H1 (cell line): ENCODE data around the gene LIPC. TPM values are rescaled to one million over a fixed set of nuclear protein-coding genes. Genes with fewer than 3 reads are reported as not detected.

Experiments
- GABPA ChIP-seq: IDR thresholded peaks from 2 replicates; pipeline ENCODE4 v1.6.1; 2011; ENCODE audit warnings: mild to moderate bottlenecking, low read length, moderate library complexity, borderline replicate concordance; ENCODE audit not compliant: insufficient read depth
- RXRA ChIP-seq: IDR thresholded peaks from 2 replicates; pipeline ENCODE4 v1.6.1; 2011; ENCODE audit warnings: low read depth, mild to moderate bottlenecking, low read length, moderate library complexity; ENCODE audit not compliant: insufficient read depth
- polyA plus RNA-seq, 7 experiments: library from polyadenylated mRNA; depleted of rRNA in 3 of 7; stranded (reverse) in 5 of 7; unstranded in 2 of 7; fragments of >200 nt in 5 of 7; fragments of 200-250 nt in 2 of 7; gene quantifications; 1 replicate in 5 of 7; 2 replicates in 1 of 7; 4 replicates in 1 of 7; pipeline versions ENCODE4 v1.2.1 to v1.2.3, GENCODE V29; 2011 to 2013; ENCODE audit warnings: missing spikeins in 2 of 7, mixed read lengths in 2 of 7
- total RNA-seq: library from RNA; stranded (reverse); fragmentation: NEBNext Ultra II Directional; extraction: Animal tissue kit (Norgen Biotek cat#: 25700); gene quantifications from 2 replicates; pipeline ENCODE4 v1.2.1, GENCODE V29; 2021
- TF ChIP-seq, protein P1 (sequence below): IDR thresholded peaks from 2 replicates; pipeline ENCODE4 v1.6.1; 2012; ENCODE audit warnings: inconsistent platforms

Gene LIPC
- total and polyA plus RNA-seq, 2 of the 8 experiments (the other 6 are each of a cell fraction or from before 2014, with no cell fraction given): not detected

DNA sequence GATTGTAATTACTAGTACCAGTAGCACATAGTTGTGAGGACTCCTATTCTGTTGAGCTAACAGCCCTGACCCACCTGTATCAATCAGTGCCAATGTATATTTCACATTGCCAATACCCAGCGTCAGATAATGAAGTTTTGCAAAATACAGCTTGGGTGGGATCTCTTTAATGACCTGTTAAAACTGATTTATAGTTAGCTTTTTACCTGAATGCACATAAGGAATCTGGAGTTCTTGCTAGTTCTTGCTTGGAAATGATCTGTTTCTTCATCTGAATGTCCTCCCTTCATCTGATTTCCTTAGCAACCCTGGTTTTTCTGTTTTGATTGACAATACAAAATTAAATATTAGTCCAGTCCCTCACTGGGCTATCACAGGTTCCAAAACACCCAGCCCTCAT is 62.8 kb downstream of the LIPC start (continued):
- TF ChIP-seq, protein P1, sequence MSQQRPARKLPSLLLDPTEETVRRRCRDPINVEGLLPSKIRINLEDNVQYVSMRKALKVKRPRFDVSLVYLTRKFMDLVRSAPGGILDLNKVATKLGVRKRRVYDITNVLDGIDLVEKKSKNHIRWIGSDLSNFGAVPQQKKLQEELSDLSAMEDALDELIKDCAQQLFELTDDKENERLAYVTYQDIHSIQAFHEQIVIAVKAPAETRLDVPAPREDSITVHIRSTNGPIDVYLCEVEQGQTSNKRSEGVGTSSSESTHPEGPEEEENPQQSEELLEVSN: no peak
- TF ChIP-seq RXRA (no peak), GABPA (no peak)
